Stimulated activated CD4-positive, alpha-beta T cell treated with anti-CD3 and anti-CD28 coated beads, Interleukin-12 subunit alpha, Interleukin-12 subunit beta, amount 100 ng/mL, for 24 hours (primary cell): ENCODE results near the gene PRSS57.
"Not testable (repeated sequence)": the region's sequence is repeated elsewhere in the genome, so short reads cannot be mapped to it uniquely, and the experiment has no call there.

Experiments used
- DNase-seq, 2 experiments: peaks; one replicate each; pipeline ENCODE4 v3.0.0-alpha.2; 2020; ENCODE audit warnings: low read depth in 2 of 2

The PRSS57 gene

DNA sequence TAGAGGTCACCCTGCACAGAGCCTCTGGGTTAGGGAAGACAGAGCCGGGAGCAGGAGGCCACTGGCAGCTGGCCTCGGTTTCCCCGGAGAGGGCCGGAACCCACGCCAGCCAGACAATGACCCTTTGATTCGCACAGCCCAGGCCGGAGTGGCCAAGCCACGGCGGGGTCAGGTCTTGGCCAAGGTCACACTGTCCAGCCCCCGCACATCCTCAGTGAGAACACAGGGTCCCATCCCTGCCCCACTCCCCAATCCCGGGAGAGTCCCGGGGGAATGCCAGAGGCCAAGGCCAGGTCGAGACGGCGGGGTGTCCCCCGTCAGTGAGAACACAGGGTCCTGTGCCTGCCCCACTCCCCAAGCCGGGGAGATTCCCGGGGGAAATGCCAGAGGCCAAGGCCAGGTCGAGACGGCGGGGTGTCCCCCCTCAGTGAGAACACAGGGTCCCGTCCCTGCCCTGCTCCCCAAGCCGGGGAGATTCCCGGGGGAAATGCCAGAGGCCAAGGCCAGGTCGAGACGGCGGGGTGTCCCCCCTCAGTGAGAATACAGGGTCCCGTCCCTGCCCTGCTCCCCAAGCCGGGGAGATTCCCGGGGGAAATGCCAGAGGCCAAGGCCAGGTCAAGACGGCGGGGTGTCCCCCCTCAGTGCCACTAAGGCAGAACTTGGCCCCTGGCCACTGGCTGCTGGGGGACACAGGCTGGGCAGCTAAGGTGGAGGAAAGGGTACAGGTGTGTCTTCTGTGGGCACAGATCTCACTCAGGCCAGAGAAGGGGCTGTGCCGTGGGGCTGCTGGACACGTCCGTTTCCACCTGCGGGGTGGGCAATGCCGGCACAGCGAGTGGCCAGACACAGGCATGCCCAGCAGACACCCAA is 20.7 kb downstream of the PRSS57 start:
- DNase-seq = no peak

- no peak for DNase-seq
These were observed 24.6 kb downstream of the PRSS57 start for GRCh38 chr19:670609-671075.

- not testable (repeated sequence) for DNase-seq
These were observed 26.4 kb downstream of the PRSS57 start for GRCh38 chr19:668675-669434.

DNA sequence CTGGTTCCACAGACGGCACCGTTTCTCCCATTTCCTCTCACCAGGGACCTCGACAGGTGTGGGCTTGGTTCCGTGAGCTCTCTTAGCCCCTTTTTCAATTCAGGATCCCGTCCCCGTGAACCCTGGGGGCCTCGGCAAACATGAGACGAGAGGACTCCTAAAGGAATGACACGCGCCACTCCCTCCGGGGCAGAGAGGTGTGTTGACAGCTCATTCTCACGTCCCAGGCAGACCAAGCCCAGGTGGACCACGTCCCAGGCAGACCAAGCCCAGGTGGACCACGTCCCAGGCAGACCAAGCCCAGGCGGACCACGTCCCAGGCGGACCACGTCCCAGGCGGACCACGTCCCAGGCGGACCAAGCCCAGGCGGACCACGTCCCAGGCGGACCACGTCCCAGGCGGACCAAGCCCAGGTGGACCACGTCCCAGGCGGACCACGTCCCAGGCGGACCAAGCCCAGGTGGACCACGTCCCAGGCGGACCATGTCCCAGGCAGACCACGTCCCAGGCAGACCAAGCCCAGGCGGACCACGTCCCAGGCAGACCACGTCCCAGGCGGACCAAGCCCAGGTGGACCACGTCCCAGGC is 28.2 kb downstream of the PRSS57 start:
- DNase-seq = not testable (repeated sequence)

GRCh38 chr19:664913-665443 is 30.3 kb downstream of the PRSS57 start:
- peak; percentile 69 to 87 for DNase-seq

- no peak for DNase-seq
These were observed 31.6 kb downstream of the PRSS57 start for GRCh38 chr19:663682-664117.

- peak; percentile 95 to 96 for DNase-seq
These were observed 32.1 kb downstream of the PRSS57 start, which contains the start of gene RNF126 for GRCh38 chr19:662962-663681. Gene RNF126, minus strand, starts transcription at chr19:663214. Its CDS starts 93 bp downstream, at chr19:663121.

DNA sequence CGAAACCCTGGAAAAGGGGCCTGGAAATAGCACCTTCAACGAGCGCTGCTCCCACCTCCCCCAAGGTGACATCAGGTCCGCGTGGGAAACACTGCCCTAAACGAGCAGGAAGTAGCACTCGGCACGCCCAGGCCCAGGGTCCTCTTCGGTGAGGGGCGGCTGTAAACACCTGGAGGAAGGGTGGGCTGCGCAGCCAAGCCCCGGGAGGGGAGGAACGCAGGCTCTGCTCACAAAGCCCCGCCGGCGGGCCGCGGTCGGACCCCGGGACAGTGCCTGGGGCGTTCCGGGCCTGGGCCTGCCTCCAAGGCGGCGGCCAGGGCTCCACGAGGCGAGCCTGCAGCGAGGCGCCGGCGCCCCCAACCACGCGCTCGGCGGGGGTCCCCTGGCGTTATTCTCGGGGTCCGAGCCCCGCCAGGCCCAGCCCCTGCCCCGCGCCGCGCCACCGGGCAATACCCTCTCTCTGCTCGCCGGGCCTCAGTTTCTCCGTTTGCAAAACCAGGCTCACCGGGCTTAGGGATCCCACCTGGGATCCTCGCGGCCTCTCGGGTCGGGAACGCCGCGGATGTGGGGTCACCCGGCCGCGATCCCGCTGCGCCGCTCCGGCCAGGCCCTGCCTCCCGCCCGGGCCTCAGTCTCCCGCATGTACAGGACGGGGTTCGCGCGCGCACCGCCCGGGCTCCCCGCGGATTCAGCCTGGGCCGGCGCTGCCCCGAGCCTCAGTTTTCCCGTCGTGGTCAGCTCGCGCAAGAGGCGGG is 32.9 kb downstream of the PRSS57 start:
- DNase-seq = peak; percentile 63 to 64

GRCh38 chr19:661427-662196 is 33.6 kb downstream of the PRSS57 start:
- peak in 1 of 2 experiments; percentile 65 for DNase-seq

GRCh38 chr19:660793-661426 is 34.3 kb downstream of the PRSS57 start:
- no peak for DNase-seq

GRCh38 chr19:658916-659839 is 36.1 kb downstream of the PRSS57 start:
- no peak for DNase-seq

- DNase-seq = no peak
These were observed 37.0 kb downstream of the PRSS57 start for GRCh38 chr19:658059-658839.

GRCh38 chr19:657611-658010 is 37.6 kb downstream of the PRSS57 start:
- DNase-seq = no peak

- no peak for DNase-seq
These were observed 38.3 kb downstream of the PRSS57 start for GRCh38 chr19:656751-657559.

GRCh38 chr19:655691-656090 is 39.6 kb downstream of the PRSS57 start:
- DNase-seq = no peak

DNA sequence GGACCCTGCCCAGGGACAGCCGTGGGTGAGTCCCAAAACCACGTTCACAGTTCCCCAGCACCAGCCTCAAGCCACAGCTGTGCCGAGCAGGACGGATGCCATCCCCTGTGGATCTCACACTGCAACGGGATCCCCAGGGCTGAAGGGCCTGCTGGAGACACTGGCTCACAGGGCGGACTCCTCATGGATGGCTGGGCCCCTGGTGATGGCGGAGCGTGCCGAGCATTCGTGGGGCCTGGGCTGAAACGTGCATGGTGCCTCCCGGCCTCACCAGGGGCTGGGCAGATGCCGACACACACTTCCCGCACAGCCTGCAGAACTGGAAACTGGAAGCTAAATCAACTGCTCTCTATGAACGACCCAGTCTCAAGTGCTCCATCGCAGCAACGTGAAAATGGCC is 41.8 kb downstream of the PRSS57 start:
- DNase-seq = no peak
